ENCODE results near the gene LAMC2.
A peak's percentile ranks its signal among the peaks of the same experiment; 100 is the strongest.

Gene LAMC2

GRCh38 chr1:183287191-183287675 is 101.2 kb downstream of the LAMC2 start:
- DNase-seq (ENCODE audit: low read depth in 2 of 2): no peak

DNA sequence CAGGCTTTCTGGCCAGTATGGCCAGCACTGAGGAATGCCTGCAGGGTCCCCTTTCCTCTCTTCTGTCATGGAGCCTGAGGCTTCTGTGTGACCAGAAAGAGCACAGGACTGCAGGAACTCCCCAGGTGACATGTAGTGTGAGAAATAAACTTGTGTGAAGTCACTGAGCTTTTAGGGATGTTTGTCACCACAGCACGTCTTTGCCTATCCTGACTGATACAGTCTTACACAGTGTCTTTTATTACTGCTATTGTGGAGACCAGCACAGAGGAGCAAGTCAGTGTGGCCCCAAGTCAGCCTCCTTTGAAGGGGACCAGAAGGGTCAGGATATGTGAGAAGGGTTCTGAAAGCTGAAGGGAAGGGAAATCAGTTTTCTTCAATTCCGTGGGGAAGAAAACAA is 102.5 kb downstream of the LAMC2 start:
- DNase-seq (ENCODE audit: low read depth in 2 of 2): no peak

DNA sequence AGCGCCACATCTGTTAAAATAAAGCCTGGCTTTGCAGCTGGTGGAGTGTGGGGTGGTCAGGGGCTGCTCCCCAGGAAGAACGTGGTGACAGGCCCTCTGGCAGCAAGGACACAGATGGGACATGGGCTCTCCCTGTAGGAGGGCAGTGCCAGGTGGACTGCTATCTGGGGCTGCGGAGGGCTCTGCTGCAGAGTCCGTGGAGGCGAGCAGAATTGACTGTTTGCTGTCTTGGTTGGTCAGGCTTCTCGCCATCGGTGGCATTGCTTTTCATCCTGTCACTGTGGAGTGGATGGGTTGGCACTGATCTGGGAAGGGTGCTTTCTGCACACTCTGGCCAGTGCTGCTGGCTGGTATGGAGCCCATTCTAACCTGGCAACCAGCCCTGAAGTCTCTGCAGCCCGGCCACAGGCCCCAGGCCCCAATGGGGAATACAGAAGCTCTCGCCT is 103.0 kb downstream of the LAMC2 start:
- DNase-seq (ENCODE audit: low read depth in 2 of 2): no peak

DNA sequence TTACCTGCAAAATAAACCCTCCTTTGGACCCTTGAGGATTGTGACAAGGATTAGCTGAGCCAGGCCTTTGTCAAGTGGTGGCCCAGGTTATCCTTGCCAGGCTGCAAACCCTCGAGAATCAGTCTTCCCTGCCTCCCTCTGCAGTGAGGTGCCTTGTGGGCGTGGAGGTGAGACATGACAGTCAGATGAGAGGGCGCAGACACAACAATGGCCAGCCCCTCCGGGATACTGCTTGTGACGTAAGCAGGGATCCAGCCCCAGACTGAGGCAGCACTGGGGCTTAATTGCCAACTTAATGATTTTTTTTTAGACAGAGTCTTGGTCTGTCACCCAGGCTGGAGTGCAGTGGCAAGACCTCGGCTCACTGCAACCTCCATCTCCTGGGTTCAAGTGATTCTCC is 104.6 kb downstream of the LAMC2 start:
- no peak for DNase-seq (ENCODE audit: low read depth in 2 of 2)

- no peak for DNase-seq (ENCODE audit: low read depth in 2 of 2)
Observed at GRCh38 chr1:183291216-183291762, 105.2 kb downstream of the LAMC2 start.

- DNase-seq (ENCODE audit: low read depth in 2 of 2): peak in 1 of 2 experiments; percentile 45
Observed at GRCh38 chr1:183291802-183292514, 105.9 kb downstream of the LAMC2 start.

GRCh38 chr1:183293241-183293640 is 107.2 kb downstream of the LAMC2 start:
- no peak for DNase-seq (ENCODE audit: low read depth in 2 of 2)

GRCh38 chr1:183293876-183294275 is 107.8 kb downstream of the LAMC2 start:
- no peak for DNase-seq (ENCODE audit: low read depth in 2 of 2)

Measured in fibroblast of skin of left quadriceps (primary cell).